Activated CD4-positive, alpha-beta T cell treated with anti-CD3 and anti-CD28 coated beads, Interleukin-2, amount 50 U/mL, for 4 hours (primary cell): Measurements from ENCODE around the gene NHLRC4.

Source experiments
- DNase-seq, 2 experiments: peaks; one replicate each; pipeline ENCODE4 v3.0.0-alpha.2; 2020

NHLRC4 gene

GRCh38 chr16:554640-555365, 12.0 kb upstream of the NHLRC4 start:
- no peak for DNase-seq

GRCh38 chr16:555528-556473, 11.0 kb upstream of the NHLRC4 start:
- no peak for DNase-seq

GRCh38 chr16:556474-557173, 10.2 kb upstream of the NHLRC4 start:
- DNase-seq: no peak

DNA sequence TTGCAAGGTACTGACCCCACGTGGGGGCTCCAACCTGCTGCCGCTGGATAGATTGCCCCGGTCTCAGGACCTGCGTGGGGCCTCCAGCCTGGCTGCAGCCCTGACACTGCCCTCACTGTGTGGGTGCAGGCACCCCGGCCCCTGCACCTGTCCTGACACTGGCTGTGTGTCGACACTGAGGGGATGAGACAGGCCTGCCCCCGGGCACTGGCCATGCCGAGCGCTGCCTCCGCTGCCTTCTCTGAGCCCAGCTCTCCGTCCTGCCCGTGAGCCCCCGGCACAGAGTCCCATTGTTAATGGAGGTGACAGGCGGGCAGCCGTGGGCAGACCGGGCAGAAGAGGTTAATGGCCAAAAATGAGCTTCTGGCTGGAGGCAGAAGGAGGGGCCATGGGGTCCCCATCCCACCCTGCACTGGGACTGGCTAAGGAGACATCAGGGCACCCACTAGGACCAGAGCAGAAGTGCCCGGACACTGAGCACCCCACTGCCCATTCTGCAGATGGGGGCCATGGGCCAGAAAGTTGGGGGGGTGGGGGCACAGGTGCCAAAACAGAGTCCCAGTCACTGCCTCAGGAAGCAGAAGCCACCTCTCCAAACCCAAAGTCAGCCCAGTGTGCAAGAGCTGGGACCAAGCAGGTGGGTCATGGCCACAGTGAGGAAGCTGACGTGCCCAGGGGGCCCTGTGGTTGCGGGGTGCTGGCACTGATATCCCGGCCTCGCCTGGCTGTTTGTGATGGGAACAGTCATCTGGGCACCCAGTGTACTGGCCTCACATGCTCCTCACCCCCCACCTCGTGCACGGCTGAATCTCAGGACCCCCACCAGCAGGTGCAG, 9.1 kb upstream of the NHLRC4 start:
- DNase-seq: no peak

GRCh38 chr16:558298-559020, 8.3 kb upstream of the NHLRC4 start:
- no peak for DNase-seq

DNA sequence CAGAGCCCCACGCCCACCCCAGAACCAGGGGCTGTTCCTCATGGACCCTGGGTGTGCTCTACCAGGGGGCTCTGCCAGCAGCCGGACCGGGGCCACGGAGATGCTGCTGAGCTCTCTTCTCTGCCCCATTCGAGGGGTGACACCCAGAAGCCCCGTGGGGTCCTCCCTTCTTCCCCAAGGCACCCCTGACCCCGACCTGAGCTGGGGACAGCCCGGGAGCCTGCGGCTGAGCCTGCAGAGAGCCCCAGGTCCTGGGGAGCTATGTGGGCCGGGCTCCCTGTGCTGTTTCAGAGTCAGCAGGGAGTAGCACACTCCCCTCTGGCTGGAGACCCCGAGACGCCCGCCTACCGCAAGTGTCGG, 7.8 kb upstream of the NHLRC4 start:
- DNase-seq: no peak

- no peak for DNase-seq
Measured at GRCh38 chr16:559411-560203, 7.2 kb upstream of the NHLRC4 start.

- no peak for DNase-seq
Measured at GRCh38 chr16:560204-560700, 6.6 kb upstream of the NHLRC4 start, which contains the start of gene PRR35. Gene PRR35 (plus strand): TSS chr16:560394. CDS start chr16:563295, 2,901 bp downstream.

- no peak for DNase-seq
Measured at GRCh38 chr16:560701-561412, 5.9 kb upstream of the NHLRC4 start.

DNA sequence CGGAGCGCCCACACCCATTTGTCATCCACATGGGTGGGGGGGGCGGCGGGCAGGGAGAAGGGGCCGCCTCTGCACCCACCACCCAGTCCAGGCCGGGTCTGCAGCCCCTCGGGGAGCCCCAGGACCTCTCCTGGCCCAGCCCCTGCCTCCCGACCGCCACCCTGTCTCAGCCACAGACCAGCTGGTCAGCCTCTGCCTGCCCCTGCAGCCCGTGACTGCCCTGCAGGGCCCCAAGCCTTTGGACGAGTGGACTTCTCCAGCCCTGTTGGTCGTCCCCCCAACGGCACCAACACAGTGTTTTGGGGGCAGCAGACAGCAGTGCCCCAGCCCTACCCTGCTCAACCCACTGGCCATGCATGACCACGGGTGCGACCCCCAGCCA, 5.4 kb upstream of the NHLRC4 start:
- no peak for DNase-seq

DNA sequence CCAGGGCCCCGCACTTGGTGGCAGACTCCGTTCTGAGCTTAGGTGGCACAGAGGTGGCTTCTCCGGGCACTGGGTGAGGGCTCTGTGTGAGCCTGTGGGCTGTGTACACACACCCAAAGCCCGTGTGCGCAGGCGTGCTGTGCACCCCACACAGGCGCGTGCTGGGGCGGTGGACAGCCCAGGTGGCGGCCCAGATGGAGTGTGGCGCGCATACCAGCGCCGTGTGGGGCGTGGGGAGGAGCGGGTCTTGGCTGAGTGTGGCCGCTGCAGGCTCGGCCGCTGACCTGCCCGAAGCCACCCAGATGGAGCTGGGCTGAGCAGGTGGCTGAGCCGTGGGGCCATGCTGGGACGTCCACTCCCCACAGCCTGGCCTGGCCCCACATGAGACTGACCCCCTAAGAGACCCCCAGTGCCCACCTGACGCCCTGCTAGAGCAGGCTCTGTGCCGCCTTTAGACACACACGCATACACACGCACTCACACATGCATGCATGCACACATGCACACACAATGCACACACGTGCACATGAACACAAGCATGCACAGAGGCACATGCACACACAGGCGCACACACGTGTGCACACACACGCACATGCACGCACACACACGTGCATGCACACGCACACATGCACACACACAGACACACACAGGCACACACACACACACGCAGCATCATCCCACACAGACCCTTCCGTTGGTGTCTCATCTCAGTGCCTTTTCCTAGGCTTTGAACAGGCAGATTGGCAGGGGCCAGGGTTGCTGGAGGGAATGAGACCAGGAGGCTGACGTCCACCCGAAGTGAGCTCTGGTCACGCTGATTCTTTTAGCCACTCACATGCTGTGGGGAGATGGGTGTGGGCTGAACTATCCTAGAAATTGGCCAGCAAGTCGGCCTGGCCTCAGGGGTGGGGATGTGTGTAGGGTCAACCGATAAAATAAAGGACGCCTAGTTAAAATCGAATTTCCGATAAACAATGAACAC, 4.6 kb upstream of the NHLRC4 start:
- no peak for DNase-seq

GRCh38 chr16:563072-563644, 3.6 kb upstream of the NHLRC4 start:
- DNase-seq: no peak

GRCh38 chr16:564690-565418, 2.0 kb upstream of the NHLRC4 start:
- no peak for DNase-seq

DNA sequence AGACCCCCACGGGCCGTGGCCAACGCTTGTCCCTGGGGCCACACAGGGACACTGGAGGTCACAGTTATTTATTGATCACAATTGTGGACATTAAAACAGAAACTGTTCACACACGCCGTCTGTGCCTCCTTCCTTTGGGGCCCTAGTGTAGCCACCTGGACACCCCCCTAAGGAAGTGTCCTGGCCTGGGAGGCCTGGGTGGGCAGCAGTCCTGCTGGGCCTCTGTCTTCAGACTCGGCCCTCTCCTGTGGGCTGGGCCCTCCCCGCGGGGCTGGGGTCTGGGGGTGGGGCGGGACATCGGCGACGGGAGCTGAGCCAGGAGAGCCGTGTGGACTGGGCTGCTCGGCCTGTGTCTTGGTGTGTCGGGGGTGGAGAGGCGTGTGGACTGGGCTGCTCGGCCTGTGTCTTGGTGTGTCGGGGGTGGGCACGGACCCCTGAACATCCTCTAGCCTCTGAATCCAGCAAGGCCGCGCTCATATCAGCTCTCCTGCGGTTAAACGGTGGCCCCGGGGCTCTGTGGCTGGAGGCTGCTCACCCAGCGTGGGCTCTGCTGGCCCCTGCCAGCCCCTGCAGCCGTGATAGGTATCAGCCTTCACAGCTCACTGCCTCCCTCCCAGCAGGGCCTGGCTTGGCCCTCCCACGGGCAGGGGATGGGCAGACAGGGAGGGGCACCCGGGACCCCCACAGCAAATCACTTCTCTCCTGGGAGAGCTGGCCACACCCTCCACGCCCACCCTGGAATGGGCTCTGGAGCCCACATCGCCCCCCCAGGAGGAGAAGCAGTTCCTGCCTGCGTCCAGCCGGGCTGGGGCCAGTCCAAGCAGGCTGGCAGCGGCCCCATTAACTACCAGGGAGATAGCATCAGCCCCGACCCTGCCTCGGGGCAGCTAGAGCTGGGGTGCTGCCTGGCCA, 1.1 kb upstream of the NHLRC4 start:
- DNase-seq: no peak

GRCh38 chr16:567373-568256, 810 bp downstream of the NHLRC4 start:
- DNase-seq: no peak
